Breast epithelium (tissue), 4 donors: ENCODE measurements around the gene HSPBP1. TPM values are rescaled to one million over a fixed set of nuclear protein-coding genes. Genes with fewer than 3 reads are reported as not detected.

Source experiments
- DNase-seq, 2 donors: peaks; one replicate each; pipeline ENCODE4 v3.0.0-alpha.2; 2019; ENCODE audit warnings: low spot score in 2 of 2
- H3K27ac ChIP-seq, 2 donors: fragments of 200-600 bp; sonication (generic) in 1 of 2; one replicate each; pipeline ENCODE4 v1.5.1; 2016 to 2019; ENCODE audit warnings: mild to moderate bottlenecking in 1 of 2
- H3K27me3 ChIP-seq, 2 donors: fragments of 200-600 bp; sonication (generic) in 1 of 2; one replicate each; pipeline versions ENCODE4 v1.5.1 to v1.6.0; 2017 to 2019; ENCODE audit warnings: control low read depth in 1 of 2, mild to moderate bottlenecking in 1 of 2
- H3K36me3 ChIP-seq: fragments of 200-600 bp; one replicate; pipeline ENCODE4 v1.5.1; 2019
- H3K4me1 ChIP-seq, 2 donors: fragments of 200-600 bp; sonication (generic); one replicate each; pipeline ENCODE4 v1.5.1; 2016 to 2019; ENCODE audit warnings: control low read depth in 1 of 2
- H3K4me3 ChIP-seq, 3 donors: fragments of 200-600 bp; sonication (generic); 1 replicate in 2 of 3; 2 replicates in 1 of 3; pipeline ENCODE4 v1.5.1; 2016 to 2019; ENCODE audit warnings: mild to moderate bottlenecking in 3 of 3, moderate library complexity in 2 of 3
- H3K9me3 ChIP-seq, 2 donors: fragments of 200-600 bp; sonication (generic) in 1 of 2; one replicate each; pipeline ENCODE4 v1.5.1; 2016 to 2019; ENCODE audit warnings: control low read depth in 1 of 2
- POLR2A ChIP-seq: fragments of 450-650 bp; IDR thresholded peaks from one replicate; pipeline ENCODE4 v1.6.1; 2016; ENCODE audit warnings: antibody characterized with exemption, mild to moderate bottlenecking, moderate library complexity
- POLR2AphosphoS5 ChIP-seq, 3 donors: sonication (generic); formaldehyde crosslinking; IDR thresholded peaks; one replicate each; pipeline ENCODE4 v1.6.1; 2017; ENCODE audit warnings: antibody characterized with exemption in 3 of 3
- intact Hi-C: fragments of 100-400 bp; cut with DNase I; formaldehyde crosslinking; loops from one replicate; pipeline ENCODE4 v1.15.1; 2023; ENCODE audit warnings: low total_unique reads
- total RNA-seq, 3 donors: library from RNA; depleted of rRNA; stranded (reverse); fragments of >200 nt; gene quantifications; one replicate each; pipeline ENCODE4 v1.1.0, GENCODE V29; 2016
- TF ChIP-seq, protein P1 (sequence below), 3 donors: fragments of 450-650 bp; IDR thresholded peaks; one replicate each; pipeline ENCODE4 v1.5.1; 2016 to 2017; ENCODE audit warnings: antibody characterized with exemption in 3 of 3, mild to moderate bottlenecking in 3 of 3, moderate library complexity in 3 of 3

HSPBP1 gene
- total RNA-seq, 3 donors from 2014 or later: 13.3 to 36.1 (median 32.6) TPM

DNA sequence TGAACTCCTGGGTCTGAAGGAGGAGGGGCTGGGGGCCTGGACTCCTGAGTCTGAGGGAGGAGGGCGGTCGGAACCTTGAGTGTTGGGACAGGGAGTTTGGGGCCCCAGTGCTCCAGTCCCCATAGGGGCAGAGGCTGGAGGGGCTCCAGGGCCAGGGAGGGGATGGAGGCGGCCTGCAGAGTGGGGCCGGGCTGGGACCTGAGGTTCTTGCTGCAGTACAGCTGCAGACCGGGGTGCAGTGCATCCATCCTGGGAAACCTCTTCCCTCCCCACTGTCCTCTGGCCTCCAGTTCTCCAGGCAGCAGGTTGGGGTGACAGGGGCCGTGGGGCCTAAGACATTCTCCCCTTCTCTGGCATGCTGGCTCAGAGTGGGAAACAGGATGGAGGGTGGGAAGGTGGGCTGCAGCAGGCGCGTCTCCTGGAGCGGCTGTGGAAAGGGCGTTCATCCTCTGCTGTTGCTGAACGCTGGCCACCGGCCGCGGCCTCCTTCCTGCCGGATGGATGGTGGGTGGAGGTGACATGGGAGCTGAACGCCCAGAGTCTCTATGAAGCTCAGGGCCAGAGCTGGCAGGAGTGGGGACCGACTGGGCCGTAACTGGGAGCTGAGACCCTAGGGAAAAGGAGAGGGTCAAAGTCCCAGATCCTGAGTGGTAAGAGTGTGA, 5.5 kb upstream of the HSPBP1 start:
- H3K36me3 ChIP-seq: no peaks in the 10 kb centered on the region
- H3K27me3 ChIP-seq: no peaks in the 10 kb centered on the region
- H3K9me3 ChIP-seq: no peaks in the 10 kb centered on the region
- DNase-seq: no peak
- no peak for TF ChIP-seq POLR2AphosphoS5 (IDR thresholded peaks at IDR 0.05)
- TF ChIP-seq POLR2A: no peak
- TF ChIP-seq, protein P1, sequence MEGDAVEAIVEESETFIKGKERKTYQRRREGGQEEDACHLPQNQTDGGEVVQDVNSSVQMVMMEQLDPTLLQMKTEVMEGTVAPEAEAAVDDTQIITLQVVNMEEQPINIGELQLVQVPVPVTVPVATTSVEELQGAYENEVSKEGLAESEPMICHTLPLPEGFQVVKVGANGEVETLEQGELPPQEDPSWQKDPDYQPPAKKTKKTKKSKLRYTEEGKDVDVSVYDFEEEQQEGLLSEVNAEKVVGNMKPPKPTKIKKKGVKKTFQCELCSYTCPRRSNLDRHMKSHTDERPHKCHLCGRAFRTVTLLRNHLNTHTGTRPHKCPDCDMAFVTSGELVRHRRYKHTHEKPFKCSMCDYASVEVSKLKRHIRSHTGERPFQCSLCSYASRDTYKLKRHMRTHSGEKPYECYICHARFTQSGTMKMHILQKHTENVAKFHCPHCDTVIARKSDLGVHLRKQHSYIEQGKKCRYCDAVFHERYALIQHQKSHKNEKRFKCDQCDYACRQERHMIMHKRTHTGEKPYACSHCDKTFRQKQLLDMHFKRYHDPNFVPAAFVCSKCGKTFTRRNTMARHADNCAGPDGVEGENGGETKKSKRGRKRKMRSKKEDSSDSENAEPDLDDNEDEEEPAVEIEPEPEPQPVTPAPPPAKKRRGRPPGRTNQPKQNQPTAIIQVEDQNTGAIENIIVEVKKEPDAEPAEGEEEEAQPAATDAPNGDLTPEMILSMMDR (IDR thresholded peaks at IDR 0.05): no peak
- H3K4me3 ChIP-seq: peak overlapping the region in 2 of 3 donors; percentile 64 to 86
- intact Hi-C loops: no loop called here
- H3K4me1 ChIP-seq: no peaks in the 10 kb centered on the region
- peak overlapping the region; percentile 21 to 94 for H3K27ac ChIP-seq

DNA sequence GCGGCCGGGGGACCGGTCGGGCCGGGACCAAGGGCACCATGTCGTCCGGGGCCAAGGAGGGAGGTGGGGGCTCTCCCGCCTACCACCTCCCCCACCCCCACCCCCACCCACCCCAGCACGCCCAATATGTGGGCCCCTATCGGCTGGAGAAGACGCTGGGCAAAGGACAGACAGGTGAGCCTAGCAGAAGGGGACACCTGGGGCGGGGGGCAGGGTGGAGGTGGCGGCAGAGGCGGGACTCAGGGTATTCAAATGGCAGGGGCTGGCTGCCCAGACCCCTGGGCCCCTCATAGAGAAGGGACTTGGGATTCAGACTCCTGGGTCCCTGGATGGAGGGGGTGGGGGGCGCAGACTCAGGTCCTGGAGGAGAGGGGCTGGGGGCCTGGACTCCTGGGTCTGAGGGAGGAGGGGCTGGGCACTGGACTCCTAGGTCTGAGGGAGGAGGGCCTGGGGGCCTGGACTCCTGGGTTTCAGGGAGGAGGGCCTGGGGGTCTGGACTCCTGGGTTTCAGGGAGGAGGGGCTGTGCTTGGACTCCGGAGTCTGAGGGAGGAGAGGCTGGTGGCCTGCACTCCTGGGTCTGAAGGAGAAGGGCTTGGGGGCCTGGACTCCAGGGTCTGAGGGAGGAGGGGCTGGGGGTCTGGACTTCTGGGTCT, 4.6 kb upstream of the HSPBP1 start:
- peak overlapping the region; percentile 27 to 86 (median 64) for H3K4me3 ChIP-seq
- DNase-seq: no peak
- H3K27me3 ChIP-seq: no peaks in the 10 kb centered on the region
- no peaks in the 10 kb centered on the region for H3K36me3 ChIP-seq
- no peaks in the 10 kb centered on the region for H3K9me3 ChIP-seq
- peak overlapping the region; percentile 81 to 94 for H3K27ac ChIP-seq
- intact Hi-C loops: no loop called here
- TF ChIP-seq, protein P1 (IDR thresholded peaks at IDR 0.05): no peak
- TF ChIP-seq POLR2AphosphoS5 (IDR thresholded peaks at IDR 0.05) (no peak), POLR2A (no peak)
- no peaks in the 10 kb centered on the region for H3K4me1 ChIP-seq

DNA sequence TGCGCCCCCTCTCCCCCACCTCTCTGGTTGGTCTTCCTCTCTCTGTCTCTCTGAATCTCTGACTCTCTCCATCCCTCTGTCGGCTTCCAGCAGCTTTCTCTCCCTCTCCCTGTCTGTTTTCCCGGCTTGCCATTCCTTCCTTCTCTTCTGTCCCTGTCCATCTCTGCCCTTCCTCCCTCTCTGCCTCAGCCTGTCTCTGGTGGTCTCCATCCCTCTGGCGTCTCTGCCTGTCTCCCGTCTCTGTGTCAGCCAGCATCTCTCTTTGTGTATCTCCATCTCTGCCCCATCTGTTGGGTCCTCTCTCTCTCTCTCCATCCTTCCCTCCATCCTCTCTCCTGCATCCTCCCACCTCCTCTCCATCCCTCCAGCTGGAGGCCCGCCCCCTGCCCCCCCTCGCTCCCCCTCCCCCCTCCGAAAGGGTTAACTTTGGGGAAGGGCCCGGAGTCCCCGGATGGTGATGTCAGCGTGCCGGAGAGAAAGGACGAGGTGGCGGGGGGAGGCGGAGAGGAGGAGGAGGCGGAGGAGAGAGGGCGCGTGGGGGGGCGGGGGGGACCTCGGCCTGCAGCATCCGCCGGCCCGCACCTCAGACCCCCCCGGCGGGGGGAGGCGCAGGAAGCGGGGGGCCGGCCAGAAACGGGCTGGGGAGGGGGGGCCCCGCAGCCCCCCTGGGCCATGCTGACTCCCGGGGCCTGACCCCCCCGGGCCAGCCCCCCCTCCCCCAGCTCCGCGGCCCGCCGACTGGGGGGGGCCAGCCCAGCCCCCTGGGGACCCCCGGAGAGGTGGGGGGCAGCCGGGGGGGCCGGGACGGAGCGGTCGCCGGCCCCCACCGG, 3.9 kb upstream of the HSPBP1 start, which contains the start of gene BRSK1:
Gene BRSK1 (plus strand): TSS at position 450 of the 830 bp plus-strand sequence. CDS start 446 bp downstream, outside the sequence.
- DNase-seq: no peak
- Histone ChIP-seq H3K4me3 (peak within 1 kb of the TSS; percentile 27 to 86 (median 64)), H3K9me3 (no peaks in the 10 kb centered on the region), H3K27ac (peak within 1 kb of the TSS; percentile 81 to 94), H3K4me1 (no peaks in the 10 kb centered on the region), H3K27me3 (no peaks in the 10 kb centered on the region), H3K36me3 (no peaks in the 10 kb centered on the region)
- TF ChIP-seq, protein P1 (IDR thresholded peaks at IDR 0.05): no peak
- TF ChIP-seq POLR2AphosphoS5 (IDR thresholded peaks at IDR 0.05): no peak
- TF ChIP-seq POLR2A: no peak
- intact Hi-C loops: no loop called here

DNA sequence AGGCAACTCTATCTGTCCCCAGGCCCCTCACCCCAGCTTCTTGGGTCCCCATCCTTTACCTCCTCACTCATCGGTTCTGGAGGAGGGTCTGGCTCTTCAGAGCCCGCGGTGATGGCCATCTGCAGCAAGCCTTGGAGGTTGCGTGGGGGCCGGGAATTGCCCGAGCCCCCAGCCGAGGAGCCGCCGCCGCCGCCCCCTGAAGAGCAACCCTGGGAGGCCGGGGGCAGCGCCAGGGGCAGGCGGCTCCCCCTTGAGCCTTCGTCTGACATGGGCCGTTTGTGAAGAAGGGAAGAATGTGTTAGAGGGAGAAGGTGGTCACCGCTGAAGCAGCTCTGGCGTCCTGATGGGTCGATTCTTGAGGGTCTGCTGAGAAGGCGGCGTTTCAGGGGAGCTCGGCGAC, 570 bp downstream of the HSPBP1 start:
- peak overlapping the region; percentile 58 to 82 (median 80) for H3K4me3 ChIP-seq
- no peak for DNase-seq
- no peak for TF ChIP-seq POLR2A
- TF ChIP-seq, protein P1 (IDR thresholded peaks at IDR 0.05): no peak
- no peak for TF ChIP-seq POLR2AphosphoS5 (IDR thresholded peaks at IDR 0.05)
- H3K27me3 ChIP-seq: no peaks in the 10 kb centered on the region
- no peaks in the 10 kb centered on the region for H3K4me1 ChIP-seq
- no peaks in the 10 kb centered on the region for H3K36me3 ChIP-seq
- peak overlapping the region; percentile 84 to 85 for H3K27ac ChIP-seq
- intact Hi-C loops: no loop called here
- H3K9me3 ChIP-seq: no peaks in the 10 kb centered on the region
